Panc1 (cell line): ENCODE results near the gene MFAP3. TPM values are rescaled to one million over a fixed set of nuclear protein-coding genes. Genes with fewer than 3 reads are reported as not detected.

ENCODE experiments used
- ATAC-seq: fragments of 200-7000 bp; cut with Tn5 transposase; 2 replicates; pipeline ENCODE4 v1.9.1; 2020; ENCODE audit warnings: mild to moderate bottlenecking, moderate library complexity
- BruUV-seq: library from RNA; stranded (reverse); fragments of 400-500 nt; replicated peaks from 2 replicates; lab custom pipeline; 2021; lab: Mats Ljungman, UMichigan
- CTCF ChIA-PET: fragments of 300-600 bp; sonication (Branson Sonifier 250); formaldehyde crosslinking; loops from one replicate; lab custom pipeline; 2022; ENCODE audit warnings: antibody characterized with exemption; lab: Charles Lee
- POLR2A ChIA-PET: fragments of 300-600 bp; sonication (Branson Sonifier 250); formaldehyde crosslinking; loops from one replicate; lab custom pipeline; 2022; ENCODE audit warnings: antibody characterized with exemption; lab: Charles Lee
- DNase-seq: peaks from one replicate; pipeline ENCODE4 v3.0.0-alpha.2; 2010; ENCODE audit warnings: low read depth, low spot score
- H3K27ac ChIP-seq: 2 replicates; pipeline ENCODE4 v1.5.1; 2011; ENCODE audit warnings: mild to moderate bottlenecking, low read length, inconsistent platforms
- H3K27me3 ChIP-seq: fragments of 200-500 bp; sonication (Bioruptor generic); 2 replicates; pipeline ENCODE4 v1.6.0; 2014; ENCODE audit warnings: low read length, inconsistent platforms; ENCODE audit not compliant: control insufficient read depth, insufficient read depth
- H3K36me3 ChIP-seq: fragments of 200-500 bp; sonication (Bioruptor generic); 2 replicates; pipeline ENCODE4 v1.5.1; 2014; ENCODE audit warnings: inconsistent platforms, mild to moderate bottlenecking, low read length, moderate library complexity; ENCODE audit not compliant: control insufficient read depth, insufficient read depth
- H3K4me1 ChIP-seq: 2 replicates; pipeline ENCODE4 v1.5.1; 2011; ENCODE audit warnings: inconsistent platforms, mild to moderate bottlenecking, low read length, moderate library complexity; ENCODE audit not compliant: control insufficient read depth, insufficient read depth
- H3K4me3 ChIP-seq, 2 experiments: 2 replicates each; pipeline ENCODE4 v1.5.1; 2011 to 2012; ENCODE audit warnings: low read depth in 2 of 2, low read length in 2 of 2, mild to moderate bottlenecking in 2 of 2, inconsistent platforms in 1 of 2, moderate library complexity in 1 of 2
- H3K9me3 ChIP-seq: fragments of 200-500 bp; sonication (Bioruptor generic); 2 replicates; pipeline ENCODE4 v1.5.1; 2014; ENCODE audit warnings: low read depth, mild to moderate bottlenecking, inconsistent platforms, low read length, moderate library complexity; ENCODE audit not compliant: control insufficient read depth, insufficient read depth
- POLR2AphosphoS5 ChIP-seq: IDR thresholded peaks from 2 replicates; pipeline ENCODE4 v1.6.1; 2012; ENCODE audit warnings: mild to moderate bottlenecking, low read depth, low read length, moderate library complexity
- SIN3A ChIP-seq: IDR thresholded peaks from 2 replicates; pipeline ENCODE4 v1.6.1; 2012; ENCODE audit warnings: low read depth, mild to moderate bottlenecking, low read length, moderate library complexity, borderline replicate concordance; ENCODE audit not compliant: insufficient read depth
- TCF7L2 ChIP-seq: IDR thresholded peaks from 2 replicates; pipeline ENCODE4 v1.6.1; 2011; ENCODE audit warnings: mild to moderate bottlenecking, low read depth, low read length, inconsistent platforms
- in situ Hi-C: cut with HindIII; loops from 2 replicates; pipeline ENCODE4 v1.10.0; 2016; ENCODE audit warnings: low sequenced_read_pairs, low pct_unique_long_range_greater_than_20kb
- intact Hi-C: fragments of 100-400 bp; cut with micrococcal nuclease; formaldehyde crosslinking; loops from one replicate; pipeline ENCODE4 v1.10.0; 2022; ENCODE audit not compliant: unreplicated experiment
- total RNA-seq: library from RNA; stranded (reverse); gene quantifications from one replicate; pipeline ENCODE4 v1.2.1, GENCODE V29; 2021; ENCODE audit not compliant: unreplicated experiment
- TF ChIP-seq, protein P1 (sequence below), 2 experiments: IDR thresholded peaks; 2 replicates each; pipeline ENCODE4 v1.6.1; 2011 to 2012; ENCODE audit warnings: low read depth in 2 of 2, control low read depth in 1 of 2, low read length in 1 of 2, mild to moderate bottlenecking in 1 of 2, moderate library complexity in 1 of 2; ENCODE audit not compliant: insufficient read depth in 1 of 2
- TF ChIP-seq, protein P2 (sequence below): fragments of 450-650 bp; IDR thresholded peaks from 2 replicates; pipeline ENCODE4 v1.5.1; 2017; ENCODE audit warnings: mild to moderate bottlenecking

The MFAP3 gene
- total RNA-seq, 1 experiment from 2014 or later, result 24.2 TPM

DNA sequence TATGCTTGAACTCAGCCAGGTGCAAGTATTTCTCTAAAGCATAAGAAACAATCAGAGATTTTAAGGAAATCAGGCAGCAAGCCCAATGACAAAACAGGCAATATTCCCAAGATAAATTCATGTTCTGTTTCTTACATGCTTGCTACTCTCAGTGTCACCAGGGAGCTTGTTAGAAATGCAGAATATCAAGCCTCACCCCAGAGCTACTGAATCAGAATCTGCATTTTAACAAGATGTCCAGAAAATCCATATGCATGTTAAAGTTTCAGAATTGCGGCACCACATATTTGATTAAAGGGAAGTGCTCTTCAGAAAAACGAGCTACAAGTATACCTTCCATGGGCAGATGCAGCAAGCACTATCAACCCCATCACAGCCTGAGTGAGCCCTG is 54.4 kb downstream of the MFAP3 start:
- TF ChIP-seq POLR2AphosphoS5, result no peak
- TF ChIP-seq, protein P1, sequence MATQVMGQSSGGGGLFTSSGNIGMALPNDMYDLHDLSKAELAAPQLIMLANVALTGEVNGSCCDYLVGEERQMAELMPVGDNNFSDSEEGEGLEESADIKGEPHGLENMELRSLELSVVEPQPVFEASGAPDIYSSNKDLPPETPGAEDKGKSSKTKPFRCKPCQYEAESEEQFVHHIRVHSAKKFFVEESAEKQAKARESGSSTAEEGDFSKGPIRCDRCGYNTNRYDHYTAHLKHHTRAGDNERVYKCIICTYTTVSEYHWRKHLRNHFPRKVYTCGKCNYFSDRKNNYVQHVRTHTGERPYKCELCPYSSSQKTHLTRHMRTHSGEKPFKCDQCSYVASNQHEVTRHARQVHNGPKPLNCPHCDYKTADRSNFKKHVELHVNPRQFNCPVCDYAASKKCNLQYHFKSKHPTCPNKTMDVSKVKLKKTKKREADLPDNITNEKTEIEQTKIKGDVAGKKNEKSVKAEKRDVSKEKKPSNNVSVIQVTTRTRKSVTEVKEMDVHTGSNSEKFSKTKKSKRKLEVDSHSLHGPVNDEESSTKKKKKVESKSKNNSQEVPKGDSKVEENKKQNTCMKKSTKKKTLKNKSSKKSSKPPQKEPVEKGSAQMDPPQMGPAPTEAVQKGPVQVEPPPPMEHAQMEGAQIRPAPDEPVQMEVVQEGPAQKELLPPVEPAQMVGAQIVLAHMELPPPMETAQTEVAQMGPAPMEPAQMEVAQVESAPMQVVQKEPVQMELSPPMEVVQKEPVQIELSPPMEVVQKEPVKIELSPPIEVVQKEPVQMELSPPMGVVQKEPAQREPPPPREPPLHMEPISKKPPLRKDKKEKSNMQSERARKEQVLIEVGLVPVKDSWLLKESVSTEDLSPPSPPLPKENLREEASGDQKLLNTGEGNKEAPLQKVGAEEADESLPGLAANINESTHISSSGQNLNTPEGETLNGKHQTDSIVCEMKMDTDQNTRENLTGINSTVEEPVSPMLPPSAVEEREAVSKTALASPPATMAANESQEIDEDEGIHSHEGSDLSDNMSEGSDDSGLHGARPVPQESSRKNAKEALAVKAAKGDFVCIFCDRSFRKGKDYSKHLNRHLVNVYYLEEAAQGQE (IDR thresholded peaks at IDR 0.05; ENCODE audit: insufficient read depth in 1 of 2, low read depth in 2 of 2, low read length in 1 of 2), result no peak
- no peak for TF ChIP-seq TCF7L2
- TF ChIP-seq, protein P2, sequence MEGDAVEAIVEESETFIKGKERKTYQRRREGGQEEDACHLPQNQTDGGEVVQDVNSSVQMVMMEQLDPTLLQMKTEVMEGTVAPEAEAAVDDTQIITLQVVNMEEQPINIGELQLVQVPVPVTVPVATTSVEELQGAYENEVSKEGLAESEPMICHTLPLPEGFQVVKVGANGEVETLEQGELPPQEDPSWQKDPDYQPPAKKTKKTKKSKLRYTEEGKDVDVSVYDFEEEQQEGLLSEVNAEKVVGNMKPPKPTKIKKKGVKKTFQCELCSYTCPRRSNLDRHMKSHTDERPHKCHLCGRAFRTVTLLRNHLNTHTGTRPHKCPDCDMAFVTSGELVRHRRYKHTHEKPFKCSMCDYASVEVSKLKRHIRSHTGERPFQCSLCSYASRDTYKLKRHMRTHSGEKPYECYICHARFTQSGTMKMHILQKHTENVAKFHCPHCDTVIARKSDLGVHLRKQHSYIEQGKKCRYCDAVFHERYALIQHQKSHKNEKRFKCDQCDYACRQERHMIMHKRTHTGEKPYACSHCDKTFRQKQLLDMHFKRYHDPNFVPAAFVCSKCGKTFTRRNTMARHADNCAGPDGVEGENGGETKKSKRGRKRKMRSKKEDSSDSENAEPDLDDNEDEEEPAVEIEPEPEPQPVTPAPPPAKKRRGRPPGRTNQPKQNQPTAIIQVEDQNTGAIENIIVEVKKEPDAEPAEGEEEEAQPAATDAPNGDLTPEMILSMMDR, result no peak
- no peak for TF ChIP-seq SIN3A
- Histone ChIP-seq H3K27ac (no peak overlapping the region), H3K27me3 (peaks cover 8% of the 10 kb centered on the region; the same call in 1 of the 2 replicates), H3K4me1 (no peaks in the 10 kb centered on the region), H3K9me3 (no peaks in the 10 kb centered on the region), H3K4me3 (no peak overlapping the region), H3K36me3 (no peaks in the 10 kb centered on the region)
- intact Hi-C loops (no loop called here), in situ Hi-C loops (no loop called here)
- DNase-seq (no peak), ATAC-seq (no peak)
- ChIA-PET CTCF (no interaction called here), POLR2A (no interaction called here)
- no TSS peak for BruUV-seq

DNA sequence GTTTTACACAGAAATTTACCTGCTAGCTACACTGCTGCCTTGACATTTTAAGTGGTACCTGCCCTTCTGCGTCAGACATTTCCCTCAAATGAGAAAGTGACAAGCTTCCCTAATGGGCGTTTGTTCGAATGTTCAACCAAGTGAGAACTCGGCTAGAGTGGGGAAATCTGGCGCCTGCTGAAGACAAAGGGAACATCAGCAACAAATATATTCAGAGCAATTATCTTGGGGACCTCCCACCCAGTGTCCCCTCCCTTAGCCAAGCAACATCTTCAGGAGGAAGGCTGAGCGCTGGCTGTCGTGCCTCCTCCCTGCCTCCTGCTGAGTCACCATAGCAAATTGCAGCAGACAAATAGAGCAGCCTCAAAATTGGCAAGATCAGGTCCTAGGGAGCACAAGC is 57.1 kb downstream of the MFAP3 start:
- Histone ChIP-seq H3K27ac (no peak overlapping the region), H3K4me3 (no peak overlapping the region), H3K9me3 (no peaks in the 10 kb centered on the region), H3K4me1 (no peaks in the 10 kb centered on the region), H3K36me3 (no peaks in the 10 kb centered on the region), H3K27me3 (peaks cover 6% of the 10 kb centered on the region; the same call in 1 of the 2 replicates)
- intact Hi-C loops, result no loop called here
- ChIA-PET CTCF (no interaction called here), POLR2A (no interaction called here)
- no TSS peak for BruUV-seq
- ATAC-seq, result no peak
- in situ Hi-C loops, result no loop called here
- DNase-seq, result no peak
- TF ChIP-seq TCF7L2 (no peak), SIN3A (no peak), POLR2AphosphoS5 (no peak)
- TF ChIP-seq, protein P2, result no peak
- TF ChIP-seq, protein P1 (IDR thresholded peaks at IDR 0.05; ENCODE audit: insufficient read depth in 1 of 2, low read depth in 2 of 2, low read length in 1 of 2), result no peak
